H1 (cell line): ENCODE measurements around the gene IRF9. TPM values are rescaled to one million over a fixed set of nuclear protein-coding genes. Genes with fewer than 3 reads are reported as not detected.

ENCODE experiments used
- CTCF ChIA-PET: fragments of 300-600 bp; sonication (Branson Sonifier 250); formaldehyde crosslinking; loops from one replicate; lab custom pipeline; 2021; ENCODE audit not compliant: partially characterized antibody; lab: Charles Lee
- POLR2A ChIA-PET: fragments of 300-600 bp; sonication (Branson Sonifier 250); formaldehyde crosslinking; loops from one replicate; lab custom pipeline; 2021; ENCODE audit warnings: inconsistent platforms; ENCODE audit not compliant: partially characterized antibody; lab: Charles Lee
- DNase-seq, 2 experiments: peaks; one replicate each; pipeline versions ENCODE4 v3.0.0 to v3.0.0-alpha.2; 2010 to 2022; ENCODE audit warnings: low spot score in 2 of 2, low read depth in 1 of 2, mixed read lengths in 1 of 2
- FAIRE-seq: peaks from 2 replicates; lab custom pipeline; 2011; peaks lifted over from hg19 to GRCh38; lab: Jason Lieb, UNC
- H2AFZ ChIP-seq: 2 replicates; pipeline ENCODE4 v1.8.1; 2012; ENCODE audit warnings: low read length, inconsistent platforms
- H2AK5ac ChIP-seq: 2 replicates; pipeline ENCODE4 v1.6.1; 2013; ENCODE audit warnings: low read depth, low read length
- H2BK120ac ChIP-seq: replicated peaks from 2 replicates; pipeline ENCODE3; 2013; ENCODE audit warnings: low read depth, low read length, inconsistent platforms
- H2BK12ac ChIP-seq: 2 replicates; pipeline ENCODE4 v1.6.1; 2013; ENCODE audit warnings: low read depth, low read length
- H2BK15ac ChIP-seq: 2 replicates; pipeline ENCODE4 v1.6.1; 2013; ENCODE audit warnings: low read length
- H2BK20ac ChIP-seq: 2 replicates; pipeline ENCODE4 v1.6.1; 2013; ENCODE audit warnings: low read length
- H2BK5ac ChIP-seq: 2 replicates; pipeline ENCODE4 v1.6.1; 2013; ENCODE audit warnings: low read depth, low read length
- H3K14ac ChIP-seq: 2 replicates; pipeline ENCODE4 v1.6.1; 2013; ENCODE audit warnings: inconsistent platforms; ENCODE audit not compliant: insufficient read length
- H3K18ac ChIP-seq: 2 replicates; pipeline ENCODE4 v1.6.1; 2013; ENCODE audit warnings: low read length; ENCODE audit errors: extremely low read depth
- H3K23ac ChIP-seq: 2 replicates; pipeline ENCODE4 v1.6.1; 2013; ENCODE audit warnings: inconsistent platforms; ENCODE audit not compliant: insufficient read length
- H3K23me2 ChIP-seq: 2 replicates; pipeline ENCODE4 v1.6.1; 2013; ENCODE audit warnings: low read depth, low read length
- H3K27ac ChIP-seq: 2 replicates; pipeline ENCODE4 v1.6.1; 2011; ENCODE audit warnings: low read depth, low read length, inconsistent platforms
- H3K27me3 ChIP-seq, 4 experiments: replicated peaks in 1 of 4; 1 replicate in 1 of 4; 2 replicates in 3 of 4; pipeline versions ENCODE4 v1.6.1 to v1.8.1; 2011 to 2013; ENCODE audit warnings: low read length in 3 of 4, mild to moderate bottlenecking in 3 of 4, inconsistent platforms in 2 of 4, mixed read lengths in 2 of 4, moderate library complexity in 1 of 4; ENCODE audit not compliant: control insufficient read depth in 3 of 4, insufficient read depth in 3 of 4; ENCODE audit errors: extremely low read depth in 1 of 4
- H3K36me3 ChIP-seq, 4 experiments: 2 replicates each; pipeline versions ENCODE4 v1.6.1 to v1.8.1; 2011 to 2013; ENCODE audit warnings: mild to moderate bottlenecking in 4 of 4, low read length in 3 of 4, moderate library complexity in 2 of 4, control low read depth in 1 of 4, inconsistent platforms in 1 of 4; ENCODE audit not compliant: insufficient read depth in 4 of 4, control insufficient read depth in 2 of 4
- H3K4ac ChIP-seq: replicated peaks from 2 replicates; pipeline ENCODE3; 2013; ENCODE audit warnings: low read length, low read depth, mixed read lengths, inconsistent platforms; ENCODE audit not compliant: insufficient read length
- H3K4me1 ChIP-seq, 4 experiments: replicated peaks in 1 of 4; 1 replicate in 1 of 4; 2 replicates in 3 of 4; pipeline versions ENCODE4 v1.6.1 to v1.8.1; 2011 to 2013; ENCODE audit warnings: low read length in 3 of 4, inconsistent platforms in 2 of 4, mixed read lengths in 1 of 4; ENCODE audit not compliant: insufficient read depth in 4 of 4, control insufficient read depth in 3 of 4
- H3K4me2 ChIP-seq, 2 experiments: 2 replicates each; pipeline versions ENCODE4 v1.6.1 to v1.8.1; 2011 to 2013; ENCODE audit warnings: low read depth in 2 of 2, low read length in 2 of 2, control low read depth in 1 of 2, inconsistent platforms in 1 of 2, mild to moderate bottlenecking in 1 of 2; ENCODE audit not compliant: insufficient read depth in 1 of 2
- H3K4me3 ChIP-seq, 4 experiments: fragments of 200-600, 300-600 bp in 1 of 4; sonication (generic), shearing (Covaris generic), sonication (Bioruptor Twin) in 1 of 4; 2 replicates each; pipeline versions ENCODE4 v1.5.1 to v1.8.1; 2011 to 2016; ENCODE audit warnings: low read length in 4 of 4, low read depth in 3 of 4, control low read depth in 2 of 4, inconsistent platforms in 2 of 4, mild to moderate bottlenecking in 2 of 4, mixed read lengths in 1 of 4, moderate library complexity in 1 of 4; ENCODE audit not compliant: insufficient read depth in 2 of 4; ENCODE audit errors: extremely low read depth in 1 of 4
- H3K56ac ChIP-seq: replicated peaks from 2 replicates; pipeline ENCODE3; 2013; ENCODE audit warnings: low read depth, mild to moderate bottlenecking, mixed read lengths, low read length, inconsistent platforms; ENCODE audit not compliant: insufficient read length
- H3K79me1 ChIP-seq: 2 replicates; pipeline ENCODE4 v1.6.1; 2013; ENCODE audit warnings: low read depth, low read length, control low read depth
- H3K79me2 ChIP-seq, 2 experiments: 2 replicates each; pipeline versions ENCODE4 v1.6.1 to v1.8.1; 2012 to 2013; ENCODE audit warnings: low read length in 2 of 2, mild to moderate bottlenecking in 2 of 2, inconsistent platforms in 1 of 2; ENCODE audit not compliant: insufficient read depth in 2 of 2, control insufficient read depth in 1 of 2
- H3K9ac ChIP-seq, 4 experiments: replicated peaks in 1 of 4; 1 replicate in 1 of 4; 2 replicates in 3 of 4; pipeline versions ENCODE4 v1.6.1 to v1.8.1; 2011 to 2013; ENCODE audit warnings: low read depth in 3 of 4, low read length in 3 of 4, control low read depth in 2 of 4, mild to moderate bottlenecking in 2 of 4, moderate library complexity in 2 of 4, inconsistent platforms in 1 of 4; ENCODE audit errors: extremely low read depth in 1 of 4
- H3K9me3 ChIP-seq, 2 experiments: 2 replicates each; pipeline versions ENCODE4 v1.6.1 to v1.8.1; 2012 to 2013; ENCODE audit warnings: mild to moderate bottlenecking in 2 of 2, moderate library complexity in 2 of 2, control low read depth in 1 of 2, inconsistent platforms in 1 of 2, low read depth in 1 of 2, low read length in 1 of 2, mixed read lengths in 1 of 2; ENCODE audit not compliant: insufficient read depth in 2 of 2
- H4K20me1 ChIP-seq, 2 experiments: replicated peaks in 1 of 2; 2 replicates each; pipeline versions ENCODE3 to v1.8.1; 2011 to 2013; ENCODE audit warnings: inconsistent platforms in 2 of 2, low read length in 2 of 2, mild to moderate bottlenecking in 1 of 2; ENCODE audit not compliant: insufficient read depth in 2 of 2, control insufficient read depth in 1 of 2
- H4K5ac ChIP-seq: 2 replicates; pipeline ENCODE4 v1.6.1; 2013; ENCODE audit warnings: low read length, low read depth, mixed read lengths, inconsistent platforms; ENCODE audit not compliant: insufficient read length
- H4K8ac ChIP-seq: 2 replicates; pipeline ENCODE4 v1.8.0; 2013; ENCODE audit warnings: mild to moderate bottlenecking, moderate library complexity, low read length, inconsistent platforms; ENCODE audit not compliant: insufficient read depth; ENCODE audit errors: extremely low read depth
- H4K91ac ChIP-seq: replicated peaks from 2 replicates; pipeline ENCODE3; 2013; ENCODE audit warnings: low read length, mixed read lengths, inconsistent platforms; ENCODE audit not compliant: insufficient read length
- CBX5 ChIP-seq: fragments of 300-800, 300-1000 bp; sonication (generic); IDR thresholded peaks from 2 replicates; pipeline ENCODE4 v1.7.1; 2016; ENCODE audit warnings: antibody characterized with exemption, low read length, low read depth
- GTF2F1 ChIP-seq: IDR thresholded peaks from 2 replicates; pipeline ENCODE4 v1.6.1; 2012; ENCODE audit warnings: low read depth, low read length, improper control_type of control experiment, borderline replicate concordance
- SP4 ChIP-seq: IDR thresholded peaks from 2 replicates; pipeline ENCODE4 v1.6.1; 2012; ENCODE audit warnings: low read length, inconsistent platforms
- TEAD4 ChIP-seq: IDR thresholded peaks from 2 replicates; pipeline ENCODE4 v1.6.1; 2012; ENCODE audit warnings: low read depth, low read length, inconsistent platforms, mixed read lengths
- WGBS, 2 experiments: shearing (Covaris generic) in 1 of 2; methylation state at CpG; one replicate each; pipeline versions ENCODE4 v1.1.6 to v1.1.7; 2013 to 2015; ENCODE audit warnings: low lambda C conversion rate in 2 of 2, mixed read lengths in 2 of 2, inconsistent platforms in 1 of 2, low coverage in 1 of 2, missing lambda C conversion rate in 1 of 2; ENCODE audit not compliant: insufficient replicate concordance in 2 of 2, insufficient coverage in 1 of 2, insufficient read length in 1 of 2; ENCODE audit errors: extremely low coverage in 1 of 2, missing lambda C conversion rate in 1 of 2; 5-methylcytosine and 5-hydroxymethylcytosine counted together
- polyA plus RNA-seq, 7 experiments: library from polyadenylated mRNA; depleted of rRNA in 3 of 7; stranded (reverse) in 5 of 7; unstranded in 2 of 7; fragments of >200 nt in 5 of 7; fragments of 200-250 nt in 2 of 7; gene quantifications; 1 replicate in 5 of 7; 2 replicates in 1 of 7; 4 replicates in 1 of 7; pipeline versions ENCODE4 v1.2.1 to v1.2.3, GENCODE V29; 2011 to 2013; ENCODE audit warnings: missing spikeins in 2 of 7, mixed read lengths in 2 of 7
- total RNA-seq: library from RNA; stranded (reverse); fragmentation: NEBNext Ultra II Directional; extraction: Animal tissue kit (Norgen Biotek cat#: 25700); gene quantifications from 2 replicates; pipeline ENCODE4 v1.2.1, GENCODE V29; 2021

The IRF9 gene
- total and polyA plus RNA-seq, 2 of the 8 experiments (the other 6 are each of a cell fraction or from before 2014, with no cell fraction given) = 11.4 to 13.2 TPM

DNA sequence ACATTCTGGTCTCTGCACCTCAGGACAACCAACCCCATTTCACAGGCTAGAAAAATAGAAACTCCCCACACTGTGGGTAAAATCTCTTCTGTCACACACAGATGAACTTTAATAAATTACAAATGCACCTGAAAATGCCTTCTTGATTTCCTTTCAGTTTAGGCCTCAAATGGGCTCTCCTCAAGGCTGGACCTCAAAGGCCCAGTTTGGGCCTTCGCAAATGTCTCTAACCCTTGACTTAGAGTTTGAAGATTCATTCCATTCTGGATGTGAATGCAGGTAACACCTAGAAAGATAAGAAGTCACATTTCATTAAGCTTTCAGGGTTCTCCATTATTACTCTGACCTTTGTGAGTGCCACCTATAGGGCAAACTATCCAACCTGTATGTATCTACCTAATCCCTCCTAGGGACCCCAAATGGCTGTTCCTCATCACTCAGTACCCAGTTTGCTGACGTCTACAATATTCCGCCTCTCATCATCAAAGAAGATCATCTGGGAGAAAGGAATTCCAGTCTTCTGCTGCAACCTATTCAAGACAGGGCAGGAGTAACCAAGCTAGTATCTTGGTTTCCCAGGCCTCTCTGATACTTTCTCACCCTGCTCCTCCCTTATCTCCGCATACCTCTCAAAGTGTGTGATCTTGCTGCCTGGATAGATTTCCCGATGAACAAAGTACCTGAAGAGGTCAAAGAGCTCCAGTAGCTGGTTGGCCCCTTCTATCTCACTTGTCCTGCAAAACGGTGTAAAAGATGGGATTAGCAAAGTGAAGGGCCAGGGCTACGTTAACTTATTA is 53.0 kb downstream of the IRF9 start:
- Histone ChIP-seq H3K56ac (no peak overlapping the region), H3K4me1 (peaks cover 0 to 5% (median 2%) of the 10 kb centered on the region in 4 experiments; a peak in 1 of 7 replicates), H2AFZ (no peak overlapping the region), H3K27me3 (no peaks in the 10 kb centered on the region), H3K9ac (peak overlapping the region in 3 of 4 experiments; percentile 35 to 96 (median 69); a peak in 6 of 7 replicates), H2BK120ac (no peak overlapping the region), H4K20me1 (no peaks in the 10 kb centered on the region), H2AK5ac (0 out of 2 replicates have a peak overlapping the region, but pooled peaks have one; percentile 5), H4K5ac (no peak overlapping the region), H2BK12ac (no peak overlapping the region), H4K91ac (no peak overlapping the region), H3K79me1 (no peaks in the 10 kb centered on the region), H3K27ac (peak overlapping the region; percentile 76), H3K4ac (peak overlapping the region; percentile 11), H3K14ac (no peak overlapping the region), H3K23me2 (peaks cover 8% of the 10 kb centered on the region), H2BK15ac (no peak overlapping the region; the same call in 1 of the 2 replicates), H3K36me3 (peaks cover 11 to 25% (median 20%) of the 10 kb centered on the region in 4 experiments; a peak in 7 of 8 replicates), H3K79me2 (peaks cover 0 to 3% of the 10 kb centered on the region in 2 experiments; a peak in 1 of 4 replicates), H3K23ac (no peak overlapping the region), H3K4me3 (peak overlapping the region; percentile 68 to 97 (median 92); a peak in 6 of 8 replicates), H3K18ac (no peak overlapping the region), H2BK5ac (peak overlapping the region; percentile 41; the same call in 1 of the 2 replicates), H3K9me3 (no peaks in the 10 kb centered on the region), H2BK20ac (no peak overlapping the region), H4K8ac (no peak overlapping the region), H3K4me2 (peak overlapping the region; percentile 80 to 90)
- ChIA-PET CTCF (interaction anchor here (1.0 to 2.1 kb wide), 11 partner anchors 10 to 118 kb away, joined by 3 to 9 read pairs (median 4); partner anchors contain the start of genes IRF9 and PSME2), POLR2A (interaction anchor here (0.9 to 11.1 kb wide), 31 partner anchors 8 to 216 kb away, joined by 3 to 119 read pairs (median 5); partner anchors contain the start of genes DHRS1, EMC9, GMPR2 and IPO4)
- FAIRE-seq (no peak), DNase-seq (no peak)
- WGBS, 2 experiments = 94% methylated on average over 7 of the region's 7 CpGs; no CpG with 5 or more reads in 1 of the 2 experiments
- TF ChIP-seq CBX5 (no peak), TEAD4 (no peak), SP4 (0 out of 2 replicates have a peak, but pooled peaks have one; percentile 25), GTF2F1 (no peak)
